ENCODE measurements around the gene TMEM120B. TPM values are rescaled to one million over a fixed set of nuclear protein-coding genes. Genes with fewer than 3 reads are reported as not detected.

Gene TMEM120B
- total and polyA plus RNA-seq, 2 of the 13 experiments (the other 11 are each of a cell fraction or from before 2014, with no cell fraction given) = 7.1 to 12.9 TPM

DNA sequence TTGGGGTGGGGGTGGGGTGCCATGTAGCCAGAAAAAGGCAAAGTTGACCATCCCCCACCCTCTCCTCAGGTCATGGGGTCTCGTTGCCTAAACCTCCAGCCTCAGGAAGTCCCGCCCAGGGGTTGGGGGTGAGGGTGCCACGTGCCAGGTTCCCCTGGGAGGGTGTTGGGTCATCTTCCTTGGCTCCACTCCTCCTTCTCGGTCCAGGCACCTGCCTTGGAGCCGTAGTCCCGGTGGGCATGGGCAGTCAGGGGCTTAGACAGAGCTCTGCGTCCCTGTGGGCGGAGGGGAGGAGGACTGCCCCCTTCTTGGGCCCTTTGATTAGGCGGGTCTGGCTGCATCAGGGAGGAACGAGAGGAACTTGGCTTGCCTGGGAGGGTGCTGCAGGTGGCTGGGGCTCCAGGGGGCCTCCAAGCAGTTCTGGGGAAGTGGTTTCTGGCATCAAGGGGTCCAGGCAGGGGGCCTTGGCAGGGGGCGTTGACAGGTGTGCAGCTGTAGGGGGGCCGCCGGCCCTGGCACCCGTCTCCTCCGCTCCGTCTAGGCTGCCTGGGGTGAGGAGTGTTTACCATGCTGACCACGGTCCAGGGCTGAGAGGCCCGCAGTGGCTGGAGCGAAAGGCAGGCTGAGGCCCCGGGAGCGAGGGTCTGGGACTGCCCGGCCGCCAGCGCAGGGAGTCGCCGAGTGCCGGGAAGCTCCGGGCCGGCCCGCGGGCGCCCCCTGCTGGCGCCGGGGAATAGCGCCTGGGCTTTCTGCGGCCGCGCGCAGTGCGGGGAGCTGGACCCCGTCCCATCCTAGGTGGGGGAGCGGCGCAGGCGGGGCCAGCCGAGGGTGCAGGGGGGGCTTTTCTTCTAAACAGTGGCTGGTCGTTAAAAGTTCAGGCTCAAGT, 99.1 kb downstream of the TMEM120B start (continued):
- no peak for TF ChIP-seq PRMT3 (CRISPR knock-in tag; IDR thresholded peaks at IDR 0.05; ENCODE audit: borderline replicate concordance, low read depth)
- no peak for TF ChIP-seq HNRNPH1 (optimal IDR thresholded peaks at IDR 0.05; ENCODE audit: low read depth, low read length)
- TF ChIP-seq, protein P1, sequence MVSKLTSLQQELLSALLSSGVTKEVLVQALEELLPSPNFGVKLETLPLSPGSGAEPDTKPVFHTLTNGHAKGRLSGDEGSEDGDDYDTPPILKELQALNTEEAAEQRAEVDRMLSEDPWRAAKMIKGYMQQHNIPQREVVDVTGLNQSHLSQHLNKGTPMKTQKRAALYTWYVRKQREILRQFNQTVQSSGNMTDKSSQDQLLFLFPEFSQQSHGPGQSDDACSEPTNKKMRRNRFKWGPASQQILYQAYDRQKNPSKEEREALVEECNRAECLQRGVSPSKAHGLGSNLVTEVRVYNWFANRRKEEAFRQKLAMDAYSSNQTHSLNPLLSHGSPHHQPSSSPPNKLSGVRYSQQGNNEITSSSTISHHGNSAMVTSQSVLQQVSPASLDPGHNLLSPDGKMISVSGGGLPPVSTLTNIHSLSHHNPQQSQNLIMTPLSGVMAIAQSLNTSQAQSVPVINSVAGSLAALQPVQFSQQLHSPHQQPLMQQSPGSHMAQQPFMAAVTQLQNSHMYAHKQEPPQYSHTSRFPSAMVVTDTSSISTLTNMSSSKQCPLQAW (CRISPR knock-in tag; IDR thresholded peaks at IDR 0.05) = no peak
- no peak for TF ChIP-seq ISL2 (CRISPR knock-in tag; IDR thresholded peaks at IDR 0.05)
- no peak for TF ChIP-seq JUN (CRISPR knock-in tag; IDR thresholded peaks at IDR 0.05)
- no peak for TF ChIP-seq ZNF7 (CRISPR knock-in tag; IDR thresholded peaks at IDR 0.05)
- TF ChIP-seq, protein P2, sequence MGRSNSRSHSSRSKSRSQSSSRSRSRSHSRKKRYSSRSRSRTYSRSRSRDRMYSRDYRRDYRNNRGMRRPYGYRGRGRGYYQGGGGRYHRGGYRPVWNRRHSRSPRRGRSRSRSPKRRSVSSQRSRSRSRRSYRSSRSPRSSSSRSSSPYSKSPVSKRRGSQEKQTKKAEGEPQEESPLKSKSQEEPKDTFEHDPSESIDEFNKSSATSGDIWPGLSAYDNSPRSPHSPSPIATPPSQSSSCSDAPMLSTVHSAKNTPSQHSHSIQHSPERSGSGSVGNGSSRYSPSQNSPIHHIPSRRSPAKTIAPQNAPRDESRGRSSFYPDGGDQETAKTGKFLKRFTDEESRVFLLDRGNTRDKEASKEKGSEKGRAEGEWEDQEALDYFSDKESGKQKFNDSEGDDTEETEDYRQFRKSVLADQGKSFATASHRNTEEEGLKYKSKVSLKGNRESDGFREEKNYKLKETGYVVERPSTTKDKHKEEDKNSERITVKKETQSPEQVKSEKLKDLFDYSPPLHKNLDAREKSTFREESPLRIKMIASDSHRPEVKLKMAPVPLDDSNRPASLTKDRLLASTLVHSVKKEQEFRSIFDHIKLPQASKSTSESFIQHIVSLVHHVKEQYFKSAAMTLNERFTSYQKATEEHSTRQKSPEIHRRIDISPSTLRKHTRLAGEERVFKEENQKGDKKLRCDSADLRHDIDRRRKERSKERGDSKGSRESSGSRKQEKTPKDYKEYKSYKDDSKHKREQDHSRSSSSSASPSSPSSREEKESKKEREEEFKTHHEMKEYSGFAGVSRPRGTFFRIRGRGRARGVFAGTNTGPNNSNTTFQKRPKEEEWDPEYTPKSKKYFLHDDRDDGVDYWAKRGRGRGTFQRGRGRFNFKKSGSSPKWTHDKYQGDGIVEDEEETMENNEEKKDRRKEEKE (IDR thresholded peaks at IDR 0.05) = no peak
- TF ChIP-seq, protein P3, sequence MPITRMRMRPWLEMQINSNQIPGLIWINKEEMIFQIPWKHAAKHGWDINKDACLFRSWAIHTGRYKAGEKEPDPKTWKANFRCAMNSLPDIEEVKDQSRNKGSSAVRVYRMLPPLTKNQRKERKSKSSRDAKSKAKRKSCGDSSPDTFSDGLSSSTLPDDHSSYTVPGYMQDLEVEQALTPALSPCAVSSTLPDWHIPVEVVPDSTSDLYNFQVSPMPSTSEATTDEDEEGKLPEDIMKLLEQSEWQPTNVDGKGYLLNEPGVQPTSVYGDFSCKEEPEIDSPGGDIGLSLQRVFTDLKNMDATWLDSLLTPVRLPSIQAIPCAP (CRISPR knock-in tag; IDR thresholded peaks at IDR 0.05; ENCODE audit: low read depth) = no peak
- no peak for TF ChIP-seq PHF5A (CRISPR knock-in tag; IDR thresholded peaks at IDR 0.05; ENCODE audit: low read depth, unreplicated experiment)
- TF ChIP-seq EP300 (IDR thresholded peaks at IDR 0.05; ENCODE audit: low read depth in 2 of 2, low read length in 2 of 2) = 0 out of 4 replicates have a peak, but pooled peaks of 1 of the 2 experiments have one; percentile 5
- no peak for TF ChIP-seq EP300 (CRISPR knock-in tag; IDR thresholded peaks at IDR 0.05; ENCODE audit: borderline replicate concordance)
- TF ChIP-seq SNAPC2 (CRISPR knock-in tag; IDR thresholded peaks at IDR 0.05) = no peak
- no peak for TF ChIP-seq ZNF781 (CRISPR knock-in tag; IDR thresholded peaks at IDR 0.05; ENCODE audit: borderline replicate concordance, not compliant biosample characterization)
- no peak for TF ChIP-seq CCAR2 (optimal IDR thresholded peaks at IDR 0.05; ENCODE audit: low read depth, low read length)
- TF ChIP-seq ZMYM4 (CRISPR knock-in tag; IDR thresholded peaks at IDR 0.05) = 0 out of 2 replicates have a peak, but pooled peaks have one; percentile 30
- TF ChIP-seq, protein P4, sequence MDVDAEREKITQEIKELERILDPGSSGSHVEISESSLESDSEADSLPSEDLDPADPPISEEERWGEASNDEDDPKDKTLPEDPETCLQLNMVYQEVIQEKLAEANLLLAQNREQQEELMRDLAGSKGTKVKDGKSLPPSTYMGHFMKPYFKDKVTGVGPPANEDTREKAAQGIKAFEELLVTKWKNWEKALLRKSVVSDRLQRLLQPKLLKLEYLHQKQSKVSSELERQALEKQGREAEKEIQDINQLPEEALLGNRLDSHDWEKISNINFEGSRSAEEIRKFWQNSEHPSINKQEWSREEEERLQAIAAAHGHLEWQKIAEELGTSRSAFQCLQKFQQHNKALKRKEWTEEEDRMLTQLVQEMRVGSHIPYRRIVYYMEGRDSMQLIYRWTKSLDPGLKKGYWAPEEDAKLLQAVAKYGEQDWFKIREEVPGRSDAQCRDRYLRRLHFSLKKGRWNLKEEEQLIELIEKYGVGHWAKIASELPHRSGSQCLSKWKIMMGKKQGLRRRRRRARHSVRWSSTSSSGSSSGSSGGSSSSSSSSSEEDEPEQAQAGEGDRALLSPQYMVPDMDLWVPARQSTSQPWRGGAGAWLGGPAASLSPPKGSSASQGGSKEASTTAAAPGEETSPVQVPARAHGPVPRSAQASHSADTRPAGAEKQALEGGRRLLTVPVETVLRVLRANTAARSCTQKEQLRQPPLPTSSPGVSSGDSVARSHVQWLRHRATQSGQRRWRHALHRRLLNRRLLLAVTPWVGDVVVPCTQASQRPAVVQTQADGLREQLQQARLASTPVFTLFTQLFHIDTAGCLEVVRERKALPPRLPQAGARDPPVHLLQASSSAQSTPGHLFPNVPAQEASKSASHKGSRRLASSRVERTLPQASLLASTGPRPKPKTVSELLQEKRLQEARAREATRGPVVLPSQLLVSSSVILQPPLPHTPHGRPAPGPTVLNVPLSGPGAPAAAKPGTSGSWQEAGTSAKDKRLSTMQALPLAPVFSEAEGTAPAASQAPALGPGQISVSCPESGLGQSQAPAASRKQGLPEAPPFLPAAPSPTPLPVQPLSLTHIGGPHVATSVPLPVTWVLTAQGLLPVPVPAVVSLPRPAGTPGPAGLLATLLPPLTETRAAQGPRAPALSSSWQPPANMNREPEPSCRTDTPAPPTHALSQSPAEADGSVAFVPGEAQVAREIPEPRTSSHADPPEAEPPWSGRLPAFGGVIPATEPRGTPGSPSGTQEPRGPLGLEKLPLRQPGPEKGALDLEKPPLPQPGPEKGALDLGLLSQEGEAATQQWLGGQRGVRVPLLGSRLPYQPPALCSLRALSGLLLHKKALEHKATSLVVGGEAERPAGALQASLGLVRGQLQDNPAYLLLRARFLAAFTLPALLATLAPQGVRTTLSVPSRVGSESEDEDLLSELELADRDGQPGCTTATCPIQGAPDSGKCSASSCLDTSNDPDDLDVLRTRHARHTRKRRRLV (CRISPR knock-in tag; IDR thresholded peaks at IDR 0.05) = no peak
- peak in 1 of 2 experiments; percentile 42; a peak in 1 of 4 replicates for TF ChIP-seq KLF16 (CRISPR knock-in tag; IDR thresholded peaks at IDR 0.05)
